GM12892 (cell line): ENCODE data around the gene MAGEF1.

ENCODE experiments used
- POLR2A ChIP-seq: IDR thresholded peaks from 2 replicates; pipeline ENCODE4 v1.6.1; 2011; ENCODE audit warnings: low read depth, low read length, control low read depth
- TAF1 ChIP-seq: IDR thresholded peaks from 2 replicates; pipeline ENCODE4 v1.6.1; 2011; ENCODE audit warnings: low read depth, mild to moderate bottlenecking, control low read depth, low read length, borderline replicate concordance

GRCh38 chr3:184717399-184717983 lies 5.6 kb upstream of the MAGEF1 start:
- no peak for TF ChIP-seq POLR2A
- TF ChIP-seq TAF1 = no peak
